Measurements from ENCODE around the gene NELL1.

DNA sequence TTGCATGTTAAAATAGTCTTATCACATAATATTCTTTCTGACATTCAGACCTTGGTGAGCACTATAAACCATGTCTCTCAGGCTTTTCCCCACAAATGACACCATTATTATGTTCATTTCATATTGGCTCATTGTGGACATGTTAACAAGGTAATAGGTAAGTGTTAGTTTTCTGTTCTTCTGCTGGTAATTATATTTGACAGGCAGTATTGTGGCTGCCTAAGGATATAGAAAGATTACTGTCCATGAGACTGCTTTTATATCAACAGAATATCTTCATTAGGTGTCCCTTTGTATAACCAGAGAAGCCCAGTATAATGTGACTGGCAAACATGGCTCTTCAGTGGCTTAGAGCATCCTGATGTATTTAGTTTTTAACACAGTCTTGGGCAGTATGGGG, 590.7 kb downstream of the NELL1 start:
- TF ChIP-seq, protein P1, sequence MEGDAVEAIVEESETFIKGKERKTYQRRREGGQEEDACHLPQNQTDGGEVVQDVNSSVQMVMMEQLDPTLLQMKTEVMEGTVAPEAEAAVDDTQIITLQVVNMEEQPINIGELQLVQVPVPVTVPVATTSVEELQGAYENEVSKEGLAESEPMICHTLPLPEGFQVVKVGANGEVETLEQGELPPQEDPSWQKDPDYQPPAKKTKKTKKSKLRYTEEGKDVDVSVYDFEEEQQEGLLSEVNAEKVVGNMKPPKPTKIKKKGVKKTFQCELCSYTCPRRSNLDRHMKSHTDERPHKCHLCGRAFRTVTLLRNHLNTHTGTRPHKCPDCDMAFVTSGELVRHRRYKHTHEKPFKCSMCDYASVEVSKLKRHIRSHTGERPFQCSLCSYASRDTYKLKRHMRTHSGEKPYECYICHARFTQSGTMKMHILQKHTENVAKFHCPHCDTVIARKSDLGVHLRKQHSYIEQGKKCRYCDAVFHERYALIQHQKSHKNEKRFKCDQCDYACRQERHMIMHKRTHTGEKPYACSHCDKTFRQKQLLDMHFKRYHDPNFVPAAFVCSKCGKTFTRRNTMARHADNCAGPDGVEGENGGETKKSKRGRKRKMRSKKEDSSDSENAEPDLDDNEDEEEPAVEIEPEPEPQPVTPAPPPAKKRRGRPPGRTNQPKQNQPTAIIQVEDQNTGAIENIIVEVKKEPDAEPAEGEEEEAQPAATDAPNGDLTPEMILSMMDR (IDR thresholded peaks at IDR 0.05), result no peak
- TF ChIP-seq POLR2AphosphoS5 (IDR thresholded peaks at IDR 0.05; ENCODE audit: low read depth, low read length), result no peak
